ENCODE results near the gene NENF. TPM values are rescaled to one million over a fixed set of nuclear protein-coding genes. Genes with fewer than 3 reads are reported as not detected.
A peak's percentile ranks its signal among the peaks of the same experiment; 100 is the strongest.

NENF gene
- total RNA-seq, 4 donors from 2014 or later = 74.8 to 149 (median 112) TPM

GRCh38 chr1:212457740-212458338 lies 25.1 kb downstream of the NENF start:
- intact Hi-C loops (cut with DNase I; ENCODE audit: low total_unique reads) (loop anchor here (2.0 to 10.0 kb wide), 7 partner anchors 25 to 395 kb away; partner anchors contain the start of genes NENF and PACC1), in situ Hi-C loops (cut with MboI; ENCODE audit: low sequenced_read_pairs in 4 of 4) (loop anchor here (5.0 to 10.0 kb wide), 2 partner anchors 393 to 396 kb away; no protein-coding TSS in a partner anchor)
- Histone ChIP-seq H3K27me3 (no peaks in the 10 kb centered on the region), H3K36me3 (no peaks in the 10 kb centered on the region), H3K4me1 (peaks cover 12 to 18% of the 10 kb centered on the region in 2 donors), H3K9me3 (no peaks in the 10 kb centered on the region), H3K27ac (no peak overlapping the region), H3K4me3 (no peak overlapping the region)
- TF ChIP-seq POLR2A (IDR thresholded peaks at IDR 0.05) (no peak), CTCF (IDR thresholded peaks at IDR 0.05 in 4 of 5, conservative IDR thresholded peaks at IDR 0.05 in 1 of 5) (peak in 4 of 5 experiments; percentile 27 to 54 (median 30))
- ATAC-seq (no peak), DNase-seq (no peak)

- Histone ChIP-seq H3K4me1 (peaks cover 5 to 12% of the 10 kb centered on the region in 2 donors), H3K4me3 (no peak overlapping the region), H3K9me3 (no peaks in the 10 kb centered on the region), H3K27ac (no peak overlapping the region), H3K36me3 (no peaks in the 10 kb centered on the region), H3K27me3 (no peaks in the 10 kb centered on the region)
- intact Hi-C loops (cut with DNase I; ENCODE audit: low total_unique reads) = loop anchor here (5.0 to 10.0 kb wide), 4 partner anchors 47 to 297 kb away; partner anchors contain the start of gene PACC1
- no peak for DNase-seq
- TF ChIP-seq POLR2A (IDR thresholded peaks at IDR 0.05) = no peak
- no peak for TF ChIP-seq CTCF (IDR thresholded peaks at IDR 0.05 in 4 of 5, conservative IDR thresholded peaks at IDR 0.05 in 1 of 5)
- no peak for ATAC-seq
- in situ Hi-C loops (cut with MboI; ENCODE audit: low sequenced_read_pairs in 4 of 4) = loop anchor here (5.0 to 10.0 kb wide), 2 partner anchors 394 to 397 kb away; no protein-coding TSS in a partner anchor
These were observed 26.1 kb downstream of the NENF start for GRCh38 chr1:212458817-212459216.

GRCh38 chr1:212459656-212460055 lies 26.9 kb downstream of the NENF start:
- in situ Hi-C loops (cut with MboI; ENCODE audit: low sequenced_read_pairs in 4 of 4) = loop anchor here (5.0 to 10.0 kb wide), 2 partner anchors 395 to 397 kb away; no protein-coding TSS in a partner anchor
- Histone ChIP-seq H3K27ac (no peak overlapping the region), H3K4me1 (peaks cover 5 to 12% of the 10 kb centered on the region in 2 donors), H3K27me3 (no peaks in the 10 kb centered on the region), H3K36me3 (no peaks in the 10 kb centered on the region), H3K4me3 (no peak overlapping the region), H3K9me3 (no peaks in the 10 kb centered on the region)
- no peak for TF ChIP-seq POLR2A (IDR thresholded peaks at IDR 0.05)
- no peak for TF ChIP-seq CTCF (IDR thresholded peaks at IDR 0.05 in 4 of 5, conservative IDR thresholded peaks at IDR 0.05 in 1 of 5)
- no peak for DNase-seq
- intact Hi-C loops (cut with DNase I; ENCODE audit: low total_unique reads) = loop anchor here (5.0 to 10.0 kb wide), 4 partner anchors 47 to 297 kb away; partner anchors contain the start of gene PACC1
- ATAC-seq = no peak

GRCh38 chr1:212460376-212460775 lies 27.7 kb downstream of the NENF start:
- Histone ChIP-seq H3K36me3 (no peaks in the 10 kb centered on the region), H3K27ac (no peak overlapping the region), H3K4me3 (no peak overlapping the region), H3K9me3 (no peaks in the 10 kb centered on the region), H3K27me3 (no peaks in the 10 kb centered on the region), H3K4me1 (peaks cover 5 to 11% of the 10 kb centered on the region in 2 donors)
- in situ Hi-C loops (cut with MboI; ENCODE audit: low sequenced_read_pairs in 4 of 4) (no loop called here), intact Hi-C loops (cut with DNase I; ENCODE audit: low total_unique reads) (no loop called here)
- DNase-seq = no peak
- TF ChIP-seq POLR2A (IDR thresholded peaks at IDR 0.05) (no peak), CTCF (IDR thresholded peaks at IDR 0.05 in 4 of 5, conservative IDR thresholded peaks at IDR 0.05 in 1 of 5) (no peak)
- ATAC-seq = no peak

Measured in gastrocnemius medialis (tissue), 4 donors.